ENCODE measurements around the gene NRP1. TPM values are rescaled to one million over a fixed set of nuclear protein-coding genes. Genes with fewer than 3 reads are reported as not detected.

NRP1 gene
- total and polyA plus RNA-seq, 2 of the 8 experiments (the other 6 are each of a cell fraction or from before 2014, with no cell fraction given) = 1.2 to 2.1 TPM

DNA sequence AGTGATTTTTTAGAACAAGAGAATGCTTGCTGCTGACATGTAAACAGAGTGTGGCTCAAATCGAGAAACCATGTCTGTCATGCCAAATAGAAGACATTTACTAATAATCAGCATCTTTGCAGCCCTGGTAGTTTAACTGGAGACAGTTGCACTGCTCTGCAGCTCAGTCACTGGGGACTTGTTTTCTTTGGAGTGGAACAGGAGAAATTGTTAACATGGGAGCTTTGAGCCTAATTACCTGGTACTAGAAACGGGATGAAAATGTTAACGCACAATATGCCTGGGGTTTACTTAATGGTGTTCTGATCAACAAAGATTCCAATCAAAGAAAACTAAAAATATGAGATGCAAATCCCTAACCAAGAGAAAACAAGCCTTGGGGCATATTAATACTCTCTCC, 153.5 kb downstream of the NRP1 start (continued):
- TF ChIP-seq SP1 (IDR thresholded peaks at IDR 0.05; ENCODE audit: low read depth, low read length) (no peak), CREB1 (IDR thresholded peaks at IDR 0.05) (no peak), BCL11A (IDR thresholded peaks at IDR 0.05; ENCODE audit: low read depth in 2 of 2, low read length in 2 of 2) (no peak)
